OCI-LY7 (cell line): ENCODE data around the gene KIF5A. TPM values are rescaled to one million over a fixed set of nuclear protein-coding genes. Genes with fewer than 3 reads are reported as not detected.

Experiments
- BruUV-seq: library from RNA; stranded (reverse); fragments of 400-500 nt; replicated peaks from 2 replicates; lab custom pipeline; 2021; lab: Mats Ljungman, UMichigan
- CTCF ChIA-PET: fragments of 300-600 bp; sonication (Branson Sonifier 250); formaldehyde crosslinking; loops from one replicate; lab custom pipeline; 2022; ENCODE audit warnings: antibody characterized with exemption; ENCODE audit not compliant: unreplicated experiment; lab: Charles Lee
- POLR2A ChIA-PET: fragments of 300-600 bp; sonication (Branson Sonifier 250); formaldehyde crosslinking; loops from one replicate; lab custom pipeline; 2022; ENCODE audit warnings: antibody characterized with exemption; lab: Charles Lee
- DNase-seq: peaks from one replicate; pipeline ENCODE4 v3.0.0-alpha.2; 2015; ENCODE audit warnings: low spot score
- H2AFZ ChIP-seq: fragments of 200-600 bp; sonication (generic), shearing (Covaris generic); 2 replicates; pipeline ENCODE4 v1.6.1; 2014; ENCODE audit warnings: mild to moderate bottlenecking, antibody characterized with exemption, low read length, moderate library complexity
- H3K27ac ChIP-seq: fragments of 200-600 bp; sonication (generic); 2 replicates; pipeline ENCODE4 v1.5.1; 2014; ENCODE audit warnings: mixed run types, low read depth, mild to moderate bottlenecking, moderate library complexity, low read length, inconsistent platforms; ENCODE audit not compliant: poor library complexity, severe bottlenecking
- H3K36me3 ChIP-seq: fragments of 200-600 bp; sonication (generic); 2 replicates; pipeline ENCODE4 v1.6.1; 2014; ENCODE audit warnings: mild to moderate bottlenecking, antibody characterized with exemption, low read length, moderate library complexity, mixed read lengths; ENCODE audit not compliant: insufficient read depth
- H3K4me1 ChIP-seq: fragments of 200-600 bp; sonication (generic); 2 replicates; pipeline ENCODE4 v1.5.1; 2014; ENCODE audit warnings: mild to moderate bottlenecking, low read length; ENCODE audit not compliant: insufficient read depth, poor library complexity, severe bottlenecking
- H3K4me2 ChIP-seq: fragments of 200-600 bp; sonication (generic); 2 replicates; pipeline ENCODE4 v1.6.1; 2014; ENCODE audit warnings: mild to moderate bottlenecking, low read length
- H3K4me3 ChIP-seq: fragments of 200-600 bp; sonication (generic); 2 replicates; pipeline ENCODE4 v1.5.1; 2014; ENCODE audit warnings: mild to moderate bottlenecking, low read depth, low read length; ENCODE audit not compliant: poor library complexity, severe bottlenecking
- H3K79me2 ChIP-seq: fragments of 200-600 bp; sonication (generic); 2 replicates; pipeline ENCODE4 v1.6.1; 2016; ENCODE audit warnings: low read depth, mild to moderate bottlenecking, low read length, moderate library complexity, mixed read lengths; ENCODE audit not compliant: insufficient read depth
- H3K9me2 ChIP-seq: fragments of 200-600 bp; sonication (generic); 2 replicates; pipeline ENCODE4 v1.6.1; 2016; ENCODE audit warnings: mild to moderate bottlenecking, low read length, mixed read lengths; ENCODE audit not compliant: insufficient read depth
- H3K9me3 ChIP-seq: fragments of 200-600 bp; sonication (generic); 2 replicates; pipeline ENCODE4 v1.6.1; 2014; ENCODE audit warnings: mild to moderate bottlenecking, mixed run types, low read length, mixed read lengths
- H4K20me1 ChIP-seq: fragments of 200-600 bp; sonication (generic); 2 replicates; pipeline ENCODE4 v1.6.1; 2014; ENCODE audit warnings: mild to moderate bottlenecking, antibody characterized with exemption, low read length, moderate library complexity, mixed read lengths; ENCODE audit not compliant: insufficient read depth
- EZH2phosphoT487 ChIP-seq: fragments of 200-600 bp; sonication (generic); IDR thresholded peaks from 2 replicates; pipeline ENCODE4 v1.6.1; 2018; ENCODE audit warnings: low read depth, borderline replicate concordance, mild to moderate bottlenecking, mixed run types, antibody characterized with exemption, low read length, moderate library complexity, mixed read lengths
- intact Hi-C: fragments of 100-400 bp; cut with micrococcal nuclease; formaldehyde crosslinking; loops from one replicate; pipeline ENCODE4 v1.10.0; 2022; ENCODE audit not compliant: unreplicated experiment
- total RNA-seq, 2 experiments: library from RNA; depleted of rRNA in 1 of 2; stranded (reverse); fragments of >200 nt in 1 of 2; shearing (Covaris generic) in 1 of 2; gene quantifications; 2 replicates each; pipeline ENCODE4 v1.2.3, GENCODE V29; 2014 to 2022
- TF ChIP-seq, protein P1 (sequence below): fragments of 200-600 bp; sonication (generic); conservative IDR thresholded peaks from 2 replicates; pipeline ENCODE4 v1.5.1; 2014; ENCODE audit warnings: mild to moderate bottlenecking, antibody characterized with exemption, low read length, moderate library complexity, mixed read lengths

The KIF5A gene
- total RNA-seq, 2 experiments from 2014 or later: 0.09 to 1.6 TPM

DNA sequence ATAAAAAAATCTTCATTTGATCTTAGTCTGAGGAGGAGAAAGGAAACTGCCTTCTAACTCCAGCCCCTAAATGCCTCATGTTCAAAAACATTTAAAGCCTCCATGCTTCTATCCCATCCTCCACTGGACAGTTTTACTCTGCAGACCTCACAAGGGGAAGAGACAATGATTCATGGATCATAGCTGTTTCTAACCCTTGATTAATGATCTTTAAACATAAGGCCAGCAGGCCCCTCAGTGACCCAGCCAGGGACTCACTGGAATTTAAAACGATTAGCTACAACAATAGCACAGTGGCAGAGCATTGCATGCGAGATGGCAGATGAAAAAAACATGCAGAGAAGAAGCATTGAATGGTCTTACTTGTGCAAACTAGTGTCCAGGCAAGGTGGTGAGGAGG is 8.8 kb upstream of the KIF5A start:
- BruUV-seq: no TSS peak
- TF ChIP-seq, protein P1, sequence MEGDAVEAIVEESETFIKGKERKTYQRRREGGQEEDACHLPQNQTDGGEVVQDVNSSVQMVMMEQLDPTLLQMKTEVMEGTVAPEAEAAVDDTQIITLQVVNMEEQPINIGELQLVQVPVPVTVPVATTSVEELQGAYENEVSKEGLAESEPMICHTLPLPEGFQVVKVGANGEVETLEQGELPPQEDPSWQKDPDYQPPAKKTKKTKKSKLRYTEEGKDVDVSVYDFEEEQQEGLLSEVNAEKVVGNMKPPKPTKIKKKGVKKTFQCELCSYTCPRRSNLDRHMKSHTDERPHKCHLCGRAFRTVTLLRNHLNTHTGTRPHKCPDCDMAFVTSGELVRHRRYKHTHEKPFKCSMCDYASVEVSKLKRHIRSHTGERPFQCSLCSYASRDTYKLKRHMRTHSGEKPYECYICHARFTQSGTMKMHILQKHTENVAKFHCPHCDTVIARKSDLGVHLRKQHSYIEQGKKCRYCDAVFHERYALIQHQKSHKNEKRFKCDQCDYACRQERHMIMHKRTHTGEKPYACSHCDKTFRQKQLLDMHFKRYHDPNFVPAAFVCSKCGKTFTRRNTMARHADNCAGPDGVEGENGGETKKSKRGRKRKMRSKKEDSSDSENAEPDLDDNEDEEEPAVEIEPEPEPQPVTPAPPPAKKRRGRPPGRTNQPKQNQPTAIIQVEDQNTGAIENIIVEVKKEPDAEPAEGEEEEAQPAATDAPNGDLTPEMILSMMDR: no peak
- Histone ChIP-seq H3K4me2 (no peak overlapping the region), H3K4me1 (peaks cover 20% of the 10 kb centered on the region), H3K9me2 (no peaks in the 10 kb centered on the region), H4K20me1 (no peaks in the 10 kb centered on the region), H3K9me3 (no peaks in the 10 kb centered on the region), H3K79me2 (peaks cover 7% of the 10 kb centered on the region; the same call in 1 of the 2 replicates), H3K4me3 (no peak overlapping the region), H2AFZ (no peak overlapping the region), H3K36me3 (peaks cover 44% of the 10 kb centered on the region), H3K27ac (no peak overlapping the region)
- ChIA-PET CTCF (no interaction called here), POLR2A (interaction anchor here (1.0 to 2.3 kb wide), 3 partner anchors 9 to 35 kb away, joined by 3 to 8 read pairs (median 3); no protein-coding TSS in a partner anchor)
- no peak for DNase-seq
- intact Hi-C loops: no loop called here

DNA sequence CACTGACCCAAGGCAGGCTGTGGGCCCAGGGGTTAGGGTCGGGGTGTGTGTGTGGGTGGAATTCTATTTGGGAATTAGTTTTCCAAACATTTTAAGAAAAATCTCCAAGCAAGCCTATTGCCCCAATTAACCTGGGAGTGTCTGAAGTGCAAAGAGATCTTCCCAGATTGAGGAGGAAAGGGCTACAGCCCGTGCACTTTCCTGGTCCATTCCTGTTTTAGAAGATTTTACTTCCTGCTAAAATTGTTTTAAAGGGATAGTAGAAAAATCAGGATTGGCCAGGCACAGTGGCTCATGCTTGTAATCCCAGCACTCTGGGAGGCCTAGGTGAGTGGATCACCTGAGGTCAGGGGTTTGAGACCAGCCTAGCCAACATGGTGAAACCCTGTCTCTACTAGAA is 8.1 kb upstream of the KIF5A start:
- Histone ChIP-seq H3K36me3 (peaks cover 39% of the 10 kb centered on the region), H3K9me2 (no peaks in the 10 kb centered on the region), H4K20me1 (no peaks in the 10 kb centered on the region), H3K4me1 (peaks cover 22% of the 10 kb centered on the region), H3K27ac (no peak overlapping the region), H3K79me2 (peaks cover 14% of the 10 kb centered on the region; the same call in 1 of the 2 replicates), H2AFZ (no peak overlapping the region), H3K4me3 (no peak overlapping the region), H3K9me3 (no peaks in the 10 kb centered on the region), H3K4me2 (no peak overlapping the region)
- intact Hi-C loops: no loop called here
- DNase-seq: no peak
- ChIA-PET CTCF (no interaction called here), POLR2A (interaction anchor here (0.8 to 2.3 kb wide), 2 partner anchors 18 to 36 kb away, joined by 3 to 8 read pairs; no protein-coding TSS in a partner anchor)
- BruUV-seq: no TSS peak
- TF ChIP-seq, protein P1: no peak

DNA sequence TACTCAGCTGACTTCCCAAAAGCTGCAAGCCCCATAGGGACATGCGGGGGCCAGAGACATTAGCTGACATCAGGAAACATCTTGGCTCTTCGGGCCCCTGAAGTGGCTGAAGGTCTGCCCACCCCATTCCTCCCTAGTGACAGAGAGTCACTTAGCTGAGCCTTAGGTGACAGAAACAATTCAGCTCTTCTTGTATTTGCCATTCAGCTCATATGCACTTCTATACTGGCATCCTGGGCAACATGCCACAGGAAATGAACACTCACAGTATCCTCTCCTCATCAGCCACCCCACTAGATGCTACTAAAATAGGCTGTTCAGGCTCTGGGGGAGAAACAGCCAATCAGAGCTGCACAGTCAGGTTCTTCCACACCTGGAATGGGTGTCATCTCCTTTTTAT is 6.3 kb upstream of the KIF5A start:
- H3K79me2 ChIP-seq: peaks cover 16% of the 10 kb centered on the region; the same call in 1 of the 2 replicates
- H3K9me3 ChIP-seq: no peaks in the 10 kb centered on the region
- no peak overlapping the region for H3K27ac ChIP-seq
- peaks cover 27% of the 10 kb centered on the region; the same call in 1 of the 2 replicates for H3K36me3 ChIP-seq
- no TSS peak for BruUV-seq
- TF ChIP-seq EZH2phosphoT487: no peak
- TF ChIP-seq, protein P1: no peak
- no peak for DNase-seq
- CTCF ChIA-PET: no interaction called here
- no peak overlapping the region for H3K4me2 ChIP-seq
- intact Hi-C loops: no loop called here
- no peak overlapping the region for H2AFZ ChIP-seq
- H3K4me3 ChIP-seq: no peak overlapping the region
- H3K9me2 ChIP-seq: no peaks in the 10 kb centered on the region
- POLR2A ChIA-PET: interaction anchor here (0.6 kb wide), 2 partner anchors 208 to 472 kb away, joined by 3 read pairs; partner anchors contain the start of gene CDK4
- H3K4me1 ChIP-seq: peaks cover 29% of the 10 kb centered on the region
- H4K20me1 ChIP-seq: no peaks in the 10 kb centered on the region
